Left forelimb (tissue), 1 donor: Measurements from ENCODE around the gene SPON2.

ENCODE experiments used
- DNase-seq: peaks from one replicate; pipeline ENCODE4 v3.0.0-alpha.2; 2018; ENCODE audit warnings: low spot score

The SPON2 gene

GRCh38 chr4:1172228-1172851 is at the start of gene SPON2:
Gene SPON2 (minus strand): TSS chr4:1172583.
- no peak for DNase-seq

DNA sequence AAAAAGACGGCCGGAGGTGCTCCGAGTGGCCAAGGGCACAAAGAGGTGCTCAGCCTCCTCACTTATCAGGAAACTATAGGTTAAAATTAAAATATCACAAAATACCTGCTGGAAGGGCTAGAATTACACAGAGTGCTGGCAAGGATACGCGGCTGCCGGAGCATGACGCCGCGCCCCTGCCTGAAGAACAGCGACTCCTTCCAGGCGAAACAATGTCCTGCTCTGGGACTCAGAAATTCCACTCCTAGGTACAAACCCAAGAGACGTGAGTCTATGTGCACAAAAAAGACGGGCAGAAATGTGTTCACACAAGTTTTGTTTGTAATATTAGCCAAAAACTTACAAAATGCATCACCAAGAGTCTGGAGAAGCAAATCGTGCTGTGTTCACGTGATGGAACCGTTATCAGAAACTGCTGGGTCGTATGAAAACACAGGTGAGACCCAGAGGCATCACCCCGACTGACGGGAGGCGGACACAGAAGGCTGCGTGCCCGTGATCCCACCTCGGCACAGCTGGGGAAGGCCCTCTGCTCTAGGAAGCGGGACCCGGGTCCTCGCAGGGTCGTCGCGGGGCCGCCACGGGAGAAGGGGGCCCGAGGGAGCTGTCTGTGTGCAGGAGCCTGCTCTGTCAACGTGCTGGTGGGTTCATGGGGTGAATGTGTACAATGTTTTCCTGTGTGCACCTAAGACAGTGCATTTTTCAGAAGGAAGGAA is 48.9 kb upstream of the SPON2 start:
- DNase-seq = no peak

- DNase-seq = no peak
Observed at GRCh38 chr4:1220566-1220965, 48.2 kb upstream of the SPON2 start.

DNA sequence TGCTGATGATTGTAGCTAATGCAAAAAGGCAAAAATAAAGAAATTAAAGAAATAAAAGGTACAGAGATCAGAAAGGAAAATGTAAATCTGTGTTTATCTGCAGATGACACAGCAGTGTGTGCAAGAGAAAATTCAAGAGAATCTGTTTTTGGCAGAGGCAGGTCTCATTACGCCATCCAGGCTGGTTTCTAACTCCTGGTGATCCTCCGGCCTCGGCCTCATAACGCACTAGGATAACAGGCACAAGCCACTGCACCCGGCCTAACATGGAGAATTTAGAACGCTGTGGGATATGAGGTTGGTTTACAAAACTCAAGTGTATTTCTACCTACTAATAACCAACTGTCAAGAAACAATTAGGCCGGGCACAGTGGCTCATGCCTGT is 47.2 kb upstream of the SPON2 start:
- no peak for DNase-seq

DNA sequence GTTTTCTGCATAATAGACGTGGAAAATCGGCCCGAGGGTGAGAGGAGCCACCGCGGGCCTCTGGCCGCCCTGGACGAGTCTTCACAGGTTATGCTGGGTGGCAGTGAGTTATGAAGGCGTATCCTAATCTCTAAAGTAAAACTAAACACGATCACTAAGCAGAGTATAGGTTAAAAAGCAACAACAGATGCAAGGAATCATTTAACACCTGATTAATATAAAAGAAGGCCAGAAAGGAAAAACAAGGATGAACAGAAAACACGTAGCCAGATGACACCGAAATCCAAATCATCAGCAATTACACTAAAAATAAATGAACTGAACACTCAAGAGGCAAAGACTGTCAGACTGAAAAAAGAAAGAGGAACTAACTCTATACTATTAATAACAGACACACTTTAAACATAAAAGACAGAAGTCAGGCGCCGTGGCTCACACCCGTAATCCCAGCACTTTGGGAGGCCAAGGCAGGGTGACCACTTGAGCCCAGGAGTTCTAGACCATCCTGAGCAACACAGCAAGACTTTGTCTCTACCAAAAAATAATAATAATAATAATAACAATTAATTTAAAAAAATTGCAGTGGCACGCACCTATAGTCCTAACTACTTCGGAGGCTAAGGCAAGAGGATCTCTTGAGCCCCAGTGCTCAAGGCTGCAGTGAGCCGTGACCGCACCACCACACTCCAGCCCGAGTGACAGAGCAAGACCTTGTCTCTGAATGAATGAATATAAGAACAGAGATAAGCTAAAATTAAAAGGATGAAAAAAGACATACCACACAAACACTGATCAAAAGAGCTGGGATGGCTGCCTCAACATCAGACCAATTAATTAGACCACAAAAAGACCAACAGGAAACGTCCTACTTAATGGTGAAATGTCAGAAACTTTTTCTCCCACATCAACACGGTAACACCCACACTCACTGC is 46.5 kb upstream of the SPON2 start:
- DNase-seq = no peak

DNA sequence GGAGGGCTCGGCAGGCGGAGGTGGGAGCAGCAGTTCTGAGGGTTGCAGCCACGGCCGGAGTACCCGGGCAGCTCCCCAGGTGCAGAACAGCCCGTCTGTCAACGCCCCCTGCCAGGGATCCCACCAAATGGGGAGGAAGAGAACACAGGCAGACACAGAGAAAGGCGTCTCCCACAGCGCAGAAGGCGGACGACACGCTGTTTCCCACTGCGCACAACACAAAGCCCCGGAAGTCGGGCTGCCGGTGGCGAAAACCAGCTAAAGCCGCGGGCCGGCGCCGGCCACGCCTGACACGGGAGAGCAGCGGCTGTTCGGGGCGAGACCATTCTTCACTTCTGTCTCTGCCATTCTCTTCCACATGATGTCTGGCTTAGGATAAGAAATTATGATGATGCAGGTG is 45.0 kb upstream of the SPON2 start:
- DNase-seq = no peak

DNA sequence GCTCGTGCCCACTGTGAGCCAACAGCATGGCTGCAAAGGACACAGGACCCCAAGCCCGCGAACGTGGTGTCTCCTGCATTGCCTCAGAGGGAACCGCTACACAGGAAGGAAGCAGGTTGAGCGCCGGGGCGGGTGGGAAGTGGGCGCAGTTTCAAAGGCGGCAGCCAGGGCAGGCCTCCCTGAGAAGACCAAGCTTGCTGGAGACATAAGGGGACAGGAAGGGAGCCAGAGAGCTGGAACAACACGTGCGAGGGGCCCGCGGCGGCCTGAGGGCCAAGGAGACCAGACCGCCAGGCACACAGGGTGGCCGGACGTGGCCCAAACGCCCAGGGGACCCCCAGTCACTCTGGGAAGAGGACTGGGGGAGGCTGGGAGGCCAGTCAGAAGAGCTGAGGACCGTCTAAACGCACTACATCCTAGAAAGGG is 44.5 kb upstream of the SPON2 start:
- no peak for DNase-seq

GRCh38 chr4:1216076-1216614 is 43.8 kb upstream of the SPON2 start:
- DNase-seq = no peak

DNA sequence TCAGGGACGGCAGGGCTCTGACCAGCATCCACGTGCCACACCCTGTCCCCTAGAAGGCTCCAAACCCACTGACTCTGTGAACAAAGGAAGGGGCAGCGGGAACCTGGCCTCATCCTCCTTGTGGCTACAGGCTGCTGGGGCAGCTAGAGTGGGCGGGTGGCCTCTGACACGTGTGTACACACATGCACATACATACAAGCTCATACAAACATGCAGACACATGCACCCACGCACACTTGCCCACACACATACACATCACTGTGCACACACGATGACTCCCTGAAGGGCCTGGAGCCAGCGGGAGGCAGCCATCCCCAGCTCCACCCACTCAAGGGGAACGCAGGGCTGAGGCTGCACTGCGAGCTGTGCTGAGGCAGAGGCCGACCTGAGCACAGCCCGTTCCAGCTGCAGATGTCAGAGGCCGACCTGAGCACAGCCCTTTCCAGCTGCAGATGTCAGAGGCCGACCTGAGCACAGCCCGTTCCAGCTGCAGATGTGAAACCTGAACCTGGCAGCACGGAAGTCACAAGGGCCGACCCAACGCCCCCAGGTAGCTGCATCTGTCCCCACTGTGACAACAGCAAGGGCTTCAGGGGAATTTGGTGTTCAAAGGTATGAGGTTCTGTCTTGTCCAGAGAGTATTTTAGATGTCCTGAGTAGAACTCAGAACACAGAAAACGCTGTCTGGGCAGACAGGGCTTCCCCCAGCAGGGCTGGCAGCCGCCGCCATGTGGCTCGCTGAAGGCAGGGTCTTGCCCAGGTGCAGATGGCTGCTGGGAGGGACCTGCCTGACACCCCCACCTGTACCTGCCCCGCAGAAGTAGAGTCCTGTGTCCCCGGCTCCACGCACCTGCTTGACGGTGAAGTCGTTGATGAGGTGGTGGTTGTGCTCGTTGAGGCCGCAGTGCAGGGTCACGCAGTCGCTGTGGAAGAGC is 43.0 kb upstream of the SPON2 start:
- no peak for DNase-seq

- no peak for DNase-seq
Observed at GRCh38 chr4:1214101-1215095, 42.0 kb upstream of the SPON2 start.

DNA sequence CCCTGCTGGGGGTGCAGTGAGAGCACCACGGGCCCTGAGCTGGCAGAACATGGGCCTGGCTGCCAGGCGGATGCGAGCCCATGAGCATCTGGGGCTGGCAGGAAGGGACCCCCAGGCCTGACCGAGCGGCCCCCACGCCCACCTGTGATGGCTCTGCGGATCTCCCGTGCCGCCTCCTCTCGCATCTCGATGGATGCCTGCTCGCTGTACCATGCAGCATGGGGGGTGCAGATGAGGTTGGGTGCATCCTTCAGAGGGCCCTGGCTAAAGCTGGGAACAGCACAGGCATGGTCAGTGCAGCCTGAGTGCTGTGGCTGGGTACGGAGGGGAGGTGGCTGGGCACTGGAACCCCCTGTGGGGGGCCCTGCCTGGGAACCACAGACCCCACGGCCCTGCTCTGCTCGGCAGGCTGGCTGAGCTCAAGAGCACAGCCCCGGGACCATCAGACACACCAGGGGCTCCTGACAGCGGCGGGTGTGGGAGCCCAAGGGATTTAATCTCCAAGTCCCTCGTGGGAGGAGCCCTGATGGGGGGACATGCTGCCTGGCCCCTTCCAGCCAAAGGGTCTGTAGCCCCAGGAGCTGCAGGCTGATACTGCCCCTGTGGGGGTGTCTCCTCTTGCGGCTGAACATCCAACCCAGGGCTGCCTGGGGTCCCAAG is 41.1 kb upstream of the SPON2 start:
- DNase-seq = no peak

GRCh38 chr4:1212546-1213335 is 40.4 kb upstream of the SPON2 start:
- DNase-seq = no peak

DNA sequence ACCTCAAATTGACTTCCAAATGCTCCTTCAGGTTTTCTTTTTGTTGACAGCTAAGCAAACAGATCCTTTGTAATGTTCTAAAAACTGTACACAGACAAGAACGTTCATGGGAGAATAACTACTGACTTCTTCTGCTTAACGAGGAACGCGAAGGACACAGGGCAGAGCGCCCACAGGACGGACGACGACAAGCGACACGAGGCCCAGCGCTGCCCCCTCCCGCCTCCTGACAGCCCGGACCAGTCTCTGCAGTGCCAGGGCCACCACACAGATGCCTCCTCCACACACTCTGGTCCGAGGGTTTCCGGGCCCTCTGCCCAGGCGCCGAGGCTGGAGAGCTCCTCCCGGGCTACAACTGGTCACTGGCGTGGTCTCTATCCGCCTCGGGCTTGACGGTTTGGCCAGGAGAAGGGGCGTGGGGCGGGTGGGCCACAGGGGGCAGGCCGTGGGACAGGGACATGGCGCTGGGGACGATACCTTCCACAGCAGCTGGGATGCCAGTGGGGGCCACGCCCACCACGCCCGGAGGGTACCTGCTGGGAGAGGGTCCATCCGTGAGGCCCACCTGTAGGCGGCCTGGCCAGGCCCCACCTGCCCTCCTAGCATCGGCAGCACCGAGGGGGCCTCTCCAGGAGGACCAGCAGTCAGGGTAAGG is 39.6 kb upstream of the SPON2 start:
- no peak for DNase-seq

GRCh38 chr4:1211371-1211770 is 39.0 kb upstream of the SPON2 start:
- no peak for DNase-seq

GRCh38 chr4:1210971-1211370 is 38.6 kb upstream of the SPON2 start:
- no peak for DNase-seq

- no peak for DNase-seq
Observed at GRCh38 chr4:1210241-1210841, 38.0 kb upstream of the SPON2 start.

DNA sequence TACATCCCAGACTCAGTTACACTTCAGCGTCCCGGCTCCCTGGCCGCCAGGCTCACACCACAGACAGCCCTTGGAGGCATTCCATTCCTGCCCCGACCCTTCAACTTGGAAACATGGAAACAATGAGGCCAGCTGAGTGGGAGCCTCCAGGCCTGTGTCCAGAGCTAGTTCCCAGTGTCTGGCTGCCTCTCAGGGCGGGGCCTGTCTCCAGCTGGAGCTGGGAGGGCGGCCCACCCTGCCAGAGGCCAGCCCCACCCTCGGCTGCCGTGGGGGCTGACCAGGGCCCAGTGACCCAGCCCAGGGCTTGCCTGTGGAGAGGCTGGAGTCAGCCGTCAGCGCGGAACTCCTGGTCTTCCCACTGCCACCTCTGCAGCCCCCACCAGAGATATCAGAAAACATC is 37.4 kb upstream of the SPON2 start:
- DNase-seq = no peak
